Stimulated activated CD8-positive, alpha-beta memory T cell treated with anti-CD3 and anti-CD28 coated beads, Interleukin-4, amount 100 ng/mL, for 4 hours (primary cell): ENCODE measurements around the gene PNCK.

ENCODE experiments used
- DNase-seq, 2 donors: peaks; one replicate each; pipeline ENCODE4 v3.0.0-alpha.2; 2020; ENCODE audit warnings: low read depth in 2 of 2, low spot score in 1 of 2

PNCK gene

GRCh38 chrX:153628665-153629064 is 44.9 kb downstream of the PNCK start:
- no peak for DNase-seq

- DNase-seq, result no peak
Measured at GRCh38 chrX:153628129-153628528, 45.5 kb downstream of the PNCK start.

GRCh38 chrX:153627675-153628111 is 45.9 kb downstream of the PNCK start:
- DNase-seq, result no peak

- no peak for DNase-seq
Measured at GRCh38 chrX:153626863-153627674, 46.5 kb downstream of the PNCK start.

GRCh38 chrX:153626025-153626633 is 47.5 kb downstream of the PNCK start:
- DNase-seq, result no peak

GRCh38 chrX:153625271-153626024 is 48.2 kb downstream of the PNCK start:
- DNase-seq, result no peak

GRCh38 chrX:153624196-153625091 is 49.2 kb downstream of the PNCK start:
- DNase-seq, result no peak

GRCh38 chrX:153623310-153624029 is 50.1 kb downstream of the PNCK start:
- DNase-seq, result no peak

- DNase-seq, result no peak
Measured at GRCh38 chrX:153622661-153623309, 50.8 kb downstream of the PNCK start.

GRCh38 chrX:153621949-153622598 is 51.5 kb downstream of the PNCK start:
- DNase-seq, result no peak

GRCh38 chrX:153620576-153620975 is 53.0 kb downstream of the PNCK start:
- DNase-seq, result no peak
